ENCODE measurements around the gene EFNA1.
A peak's percentile ranks its signal among the peaks of the same experiment; 100 is the strongest.
"Not testable (repeated sequence)": the region's sequence is repeated elsewhere in the genome, so short reads cannot be mapped to it uniquely, and the experiment has no call there.

Gene EFNA1

DNA sequence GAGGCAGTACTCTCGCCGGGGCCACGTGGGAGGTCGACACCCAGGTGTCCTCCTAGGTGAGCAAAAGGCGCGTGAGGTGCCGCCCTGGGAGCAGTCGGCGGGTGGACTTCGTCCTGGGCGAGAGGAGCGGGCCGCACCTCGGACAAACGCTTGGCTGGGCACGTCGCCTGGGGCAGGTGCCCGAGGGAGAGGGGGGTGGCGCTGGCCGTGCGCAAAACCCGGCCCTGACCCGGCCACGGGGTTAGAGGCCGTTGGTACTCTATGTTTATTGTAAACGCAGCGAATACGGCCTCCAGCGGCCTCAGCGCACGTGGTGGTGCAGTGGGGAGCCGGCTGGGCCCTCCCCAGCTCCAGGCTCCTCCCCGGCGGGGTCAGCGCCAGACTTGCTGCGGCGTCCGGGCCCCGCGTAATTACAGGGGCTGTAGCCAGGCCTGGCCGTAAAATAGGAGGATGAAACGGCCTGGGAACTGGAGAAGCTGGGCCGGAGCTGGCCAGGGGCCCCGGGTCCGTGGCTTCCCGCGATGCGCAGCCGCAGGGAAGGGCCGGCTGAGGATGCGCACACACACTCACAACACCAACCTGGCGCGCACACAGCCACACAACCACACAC, 1.6 kb upstream of the EFNA1 start:
- DNase-seq: no peak

- no peak for DNase-seq
Observed at GRCh38 chr1:155126556-155127104, 1.0 kb upstream of the EFNA1 start.

DNA sequence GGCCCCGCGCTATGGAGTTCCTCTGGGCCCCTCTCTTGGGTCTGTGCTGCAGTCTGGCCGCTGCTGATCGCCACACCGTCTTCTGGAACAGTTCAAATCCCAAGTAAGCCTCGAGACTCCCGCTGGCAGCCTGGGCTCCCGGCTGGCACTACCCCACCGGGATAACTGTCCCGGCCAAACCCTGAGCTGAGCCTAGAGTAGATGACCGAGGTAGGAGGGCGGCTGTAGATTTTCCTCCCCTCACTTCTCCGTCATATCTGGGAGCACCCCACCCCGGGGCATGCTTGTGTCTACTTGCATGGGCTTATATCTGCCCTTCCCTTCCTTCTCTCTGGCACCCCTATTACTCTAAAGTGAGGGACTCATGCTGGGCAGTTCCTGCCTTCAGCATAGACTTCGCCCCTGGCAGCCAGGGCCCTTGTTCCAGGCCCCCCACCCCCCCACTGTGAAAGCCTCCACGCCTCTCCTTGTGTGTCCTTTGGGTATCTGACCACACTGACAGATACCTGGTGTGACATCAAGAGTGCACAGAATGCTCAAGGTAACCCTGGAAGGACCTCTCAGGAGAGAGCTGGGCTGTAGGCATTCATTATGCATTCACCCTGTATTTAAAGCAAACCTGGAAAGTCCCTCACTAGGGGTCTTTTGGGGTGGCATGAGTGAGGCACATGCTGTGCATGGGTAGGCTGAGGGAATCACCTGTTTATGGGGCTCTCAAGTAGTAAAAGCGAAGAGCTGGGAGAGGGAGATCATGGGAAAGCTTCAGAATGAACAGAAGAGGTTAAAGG, 485 bp downstream of the EFNA1 start:
- DNase-seq: no peak

DNA sequence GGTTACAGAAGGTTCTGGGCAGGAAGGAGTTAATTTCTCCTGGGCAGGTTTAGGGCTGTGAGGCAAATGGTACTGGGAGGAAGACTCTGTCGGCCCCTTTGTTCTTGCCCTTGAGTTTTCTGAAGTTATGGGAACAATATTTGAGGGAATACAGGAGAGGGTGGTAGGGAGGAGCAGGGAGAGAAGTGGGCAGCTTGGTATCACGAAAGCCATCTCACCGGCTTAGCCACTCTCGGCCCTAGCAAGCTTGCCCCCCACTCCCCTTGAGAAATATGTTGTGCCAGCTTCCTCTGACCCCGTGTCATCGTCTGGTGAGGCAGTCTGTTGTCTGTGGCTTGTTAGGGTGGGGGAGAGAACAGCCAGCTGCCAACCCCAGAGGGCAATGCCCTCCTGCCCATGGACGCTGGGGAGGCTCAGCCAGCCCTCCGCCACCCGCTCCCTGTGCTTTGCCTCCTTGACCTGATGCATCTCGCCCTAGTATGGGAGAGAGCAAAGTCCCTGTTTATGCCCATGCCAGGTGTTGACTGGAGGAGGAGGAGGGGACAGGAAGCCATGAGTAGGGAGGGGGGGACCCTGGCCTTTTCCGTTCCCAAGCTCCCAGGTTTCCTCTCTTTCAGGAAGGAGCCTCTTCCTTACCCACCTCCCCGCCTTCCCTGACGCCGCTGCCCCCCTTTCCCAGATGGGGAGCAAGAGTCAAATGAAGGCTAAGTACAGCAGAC, 1.2 kb downstream of the EFNA1 start:
- DNase-seq: no peak

DNA sequence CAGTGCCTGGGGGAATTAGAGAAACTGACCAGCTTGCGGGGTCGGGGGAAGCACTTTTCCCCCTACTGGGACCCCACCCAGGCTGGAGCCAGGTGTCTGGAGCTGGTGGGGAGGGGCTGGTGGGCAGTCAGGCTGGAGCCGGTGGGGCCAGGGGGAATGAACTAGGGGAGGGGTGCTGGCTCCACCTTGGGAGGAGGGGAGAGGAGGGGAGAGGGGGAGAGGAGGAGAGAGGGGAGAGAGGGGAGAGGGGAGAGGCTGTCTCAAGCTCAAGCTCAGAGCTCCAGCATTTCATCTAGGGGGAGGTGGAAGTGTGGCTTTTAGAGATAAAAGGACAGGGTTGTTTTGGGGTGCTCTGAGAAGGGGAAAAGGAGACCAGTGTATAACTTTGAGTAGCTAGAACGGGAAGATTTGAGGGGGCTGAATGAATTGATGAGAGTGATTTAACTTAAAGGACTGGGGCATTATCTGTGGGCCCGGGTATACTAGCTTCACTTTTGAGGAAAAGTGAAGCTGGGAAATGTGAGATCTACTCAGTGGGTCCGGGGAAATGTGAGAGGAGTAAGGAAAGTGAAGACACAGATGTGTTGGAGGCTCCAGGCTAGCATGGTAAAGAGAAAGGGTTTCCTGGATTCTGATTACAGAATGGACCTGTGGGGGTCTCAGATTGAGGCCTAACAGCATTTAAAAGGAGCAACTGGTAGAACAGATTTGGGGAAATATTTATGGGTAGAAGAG, 2.8 kb downstream of the EFNA1 start:
- no peak for DNase-seq

DNA sequence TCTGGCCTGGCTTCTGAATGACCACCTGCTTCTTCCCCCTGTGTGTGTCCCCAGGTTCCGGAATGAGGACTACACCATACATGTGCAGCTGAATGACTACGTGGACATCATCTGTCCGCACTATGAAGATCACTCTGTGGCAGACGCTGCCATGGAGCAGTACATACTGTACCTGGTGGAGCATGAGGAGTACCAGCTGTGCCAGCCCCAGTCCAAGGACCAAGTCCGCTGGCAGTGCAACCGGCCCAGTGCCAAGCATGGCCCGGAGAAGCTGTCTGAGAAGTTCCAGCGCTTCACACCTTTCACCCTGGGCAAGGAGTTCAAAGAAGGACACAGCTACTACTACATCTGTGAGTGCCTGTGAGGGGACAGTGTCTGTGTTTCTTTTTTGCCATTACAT, 3.6 kb downstream of the EFNA1 start:
- DNase-seq: no peak

DNA sequence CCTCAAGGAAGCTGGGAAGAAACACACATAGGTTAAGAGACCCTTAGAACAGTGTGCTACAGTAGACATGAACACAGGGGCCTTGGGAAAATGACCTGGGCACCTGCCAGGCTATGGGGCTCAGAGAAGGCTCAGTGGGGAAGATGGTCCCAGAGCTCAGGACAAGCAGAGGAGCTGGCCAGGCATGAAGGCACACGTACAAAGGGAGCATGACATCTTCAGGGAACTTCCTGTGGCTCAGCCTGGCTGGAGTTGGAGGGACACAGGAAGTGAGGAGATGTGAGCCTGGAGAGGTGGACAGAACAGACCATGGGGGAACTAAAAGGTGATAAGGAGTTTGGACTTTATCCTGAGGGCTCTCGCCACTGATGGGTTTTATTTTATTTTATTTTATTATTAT, 4.2 kb downstream of the EFNA1 start:
- no peak for DNase-seq

DNA sequence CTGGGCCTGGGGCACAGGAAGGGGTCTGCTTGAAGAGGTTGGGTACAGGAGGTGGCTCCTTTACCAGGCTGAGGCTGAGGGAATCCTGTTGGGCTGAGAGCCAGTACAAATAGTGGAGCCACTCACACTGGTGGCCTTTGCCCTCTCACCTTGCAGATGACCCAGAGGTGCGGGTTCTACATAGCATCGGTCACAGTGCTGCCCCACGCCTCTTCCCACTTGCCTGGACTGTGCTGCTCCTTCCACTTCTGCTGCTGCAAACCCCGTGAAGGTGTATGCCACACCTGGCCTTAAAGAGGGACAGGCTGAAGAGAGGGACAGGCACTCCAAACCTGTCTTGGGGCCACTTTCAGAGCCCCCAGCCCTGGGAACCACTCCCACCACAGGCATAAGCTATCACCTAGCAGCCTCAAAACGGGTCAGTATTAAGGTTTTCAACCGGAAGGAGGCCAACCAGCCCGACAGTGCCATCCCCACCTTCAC, 6.2 kb downstream of the EFNA1 start:
- no peak for DNase-seq

DNA sequence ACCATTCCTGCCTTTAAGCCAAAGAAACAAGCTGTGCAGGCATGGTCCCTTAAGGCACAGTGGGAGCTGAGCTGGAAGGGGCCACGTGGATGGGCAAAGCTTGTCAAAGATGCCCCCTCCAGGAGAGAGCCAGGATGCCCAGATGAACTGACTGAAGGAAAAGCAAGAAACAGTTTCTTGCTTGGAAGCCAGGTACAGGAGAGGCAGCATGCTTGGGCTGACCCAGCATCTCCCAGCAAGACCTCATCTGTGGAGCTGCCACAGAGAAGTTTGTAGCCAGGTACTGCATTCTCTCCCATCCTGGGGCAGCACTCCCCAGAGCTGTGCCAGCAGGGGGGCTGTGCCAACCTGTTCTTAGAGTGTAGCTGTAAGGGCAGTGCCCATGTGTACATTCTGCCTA, 6.6 kb downstream of the EFNA1 start:
- DNase-seq: no peak

DNA sequence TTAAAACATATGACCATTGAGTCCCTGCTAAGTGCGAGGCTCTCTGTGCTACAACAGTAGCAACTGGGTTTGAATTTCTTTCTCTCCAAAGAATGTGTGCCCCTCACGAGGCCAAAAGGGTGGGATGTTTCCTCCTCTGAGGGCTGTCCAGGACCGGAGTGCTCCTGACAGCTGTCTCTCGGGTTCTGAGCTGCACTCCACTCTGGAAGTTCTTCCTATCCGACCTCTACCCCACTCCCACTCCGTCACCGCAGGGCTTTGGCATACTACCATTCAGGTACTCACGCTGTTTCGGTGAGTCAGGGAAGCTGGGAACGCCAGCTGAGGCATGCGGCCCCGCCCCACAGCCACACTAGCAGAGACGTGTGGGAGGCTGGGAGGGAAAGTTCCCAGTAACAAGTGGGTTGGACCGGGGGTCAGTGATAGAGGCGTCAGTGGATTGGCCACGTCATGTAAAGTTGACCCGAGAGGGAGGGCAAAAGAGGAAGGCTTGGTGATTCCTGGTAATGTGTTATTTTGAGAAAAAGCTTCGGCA, 7.3 kb downstream of the EFNA1 start:
- DNase-seq: no peak

DNA sequence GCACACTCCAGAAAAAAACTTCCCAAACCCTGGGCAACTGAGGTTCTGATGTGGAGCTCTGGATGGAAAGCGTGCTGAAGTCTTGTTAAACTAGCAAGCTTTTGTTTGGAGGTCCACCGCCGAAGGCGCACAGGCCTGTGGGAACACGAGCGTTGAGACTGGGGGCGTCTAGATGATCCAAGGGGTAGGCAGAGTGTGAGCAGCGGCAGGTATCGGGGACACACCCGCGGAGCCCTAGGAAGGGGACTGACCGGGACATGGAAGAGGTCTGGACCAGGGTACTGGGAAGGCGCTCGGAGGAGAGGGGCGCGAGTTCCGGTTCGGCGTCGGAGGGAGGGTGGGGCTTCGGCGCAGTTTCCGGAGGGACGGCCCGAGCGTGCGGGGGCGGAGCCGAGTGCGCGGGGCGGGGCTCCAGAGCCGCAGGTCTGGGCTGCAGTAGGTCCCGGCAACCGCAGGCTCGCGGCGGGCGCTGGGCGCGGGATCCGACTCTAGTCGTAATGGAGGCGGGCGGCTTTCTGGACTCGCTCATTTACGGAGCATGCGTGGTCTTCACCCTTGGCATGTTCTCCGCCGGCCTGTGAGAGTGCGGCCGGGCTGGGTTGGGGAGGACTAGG, 7.8 kb downstream of the EFNA1 start, which contains the start of gene SLC50A1:
SLC50A1 (plus strand) TSS at position 438 of the 614 bp plus-strand sequence; CDS start at position 498, 60 bp downstream.
- DNase-seq: peak; percentile 93

DNA sequence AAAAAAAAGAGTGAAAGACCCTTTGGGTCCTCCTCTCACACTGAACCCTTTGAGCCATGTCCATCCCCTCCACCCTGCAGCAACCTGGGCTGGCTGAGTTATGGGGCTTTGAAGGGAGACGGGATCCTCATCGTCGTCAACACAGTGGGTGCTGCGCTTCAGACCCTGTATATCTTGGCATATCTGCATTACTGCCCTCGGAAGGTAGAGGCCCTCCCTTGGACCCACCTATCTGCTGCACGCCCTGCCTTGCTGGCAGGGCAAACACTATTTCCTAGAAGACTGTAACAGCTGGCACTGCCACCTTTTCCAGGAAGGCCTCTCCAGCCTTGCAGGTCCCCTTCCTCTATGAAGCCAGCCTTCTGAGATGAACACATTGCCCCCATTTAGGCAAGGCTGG, 9.1 kb downstream of the EFNA1 start:
- DNase-seq: no peak

DNA sequence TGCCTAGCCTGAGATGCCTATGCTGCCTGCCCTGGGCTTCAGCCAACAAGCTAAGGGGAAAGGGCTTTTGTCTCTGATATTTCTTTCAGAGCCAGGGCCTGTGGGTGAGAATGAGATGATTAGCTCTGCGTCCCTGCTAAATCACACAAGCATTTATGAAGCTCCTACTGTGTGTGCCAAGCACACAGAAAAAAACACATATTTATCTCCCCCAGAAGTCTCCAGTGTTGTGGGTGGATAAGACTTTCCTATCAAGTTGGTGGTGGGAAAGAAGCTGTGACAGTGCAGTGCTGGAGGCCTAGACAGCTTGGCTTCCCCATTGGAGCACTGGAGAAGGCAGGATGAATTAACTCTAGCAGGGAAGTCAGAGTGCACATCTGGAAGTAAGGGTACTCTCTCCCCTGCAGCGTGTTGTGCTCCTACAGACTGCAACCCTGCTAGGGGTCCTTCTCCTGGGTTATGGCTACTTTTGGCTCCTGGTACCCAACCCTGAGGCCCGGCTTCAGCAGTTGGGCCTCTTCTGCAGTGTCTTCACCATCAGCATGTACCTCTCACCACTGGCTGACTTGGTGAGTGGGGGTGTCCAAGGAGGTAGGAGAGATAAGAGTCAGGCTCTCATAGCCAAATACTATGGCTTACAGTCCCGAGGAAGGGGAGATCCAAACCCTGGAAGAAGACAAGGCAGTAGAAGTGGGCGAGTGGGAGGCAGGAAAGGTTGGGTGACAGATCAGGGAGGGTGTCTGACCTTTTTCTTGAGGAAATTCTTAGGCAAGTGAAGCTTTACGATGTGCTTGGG, 9.7 kb downstream of the EFNA1 start:
- DNase-seq: no peak

GRCh38 chr1:155139895-155140629, 12.4 kb downstream of the EFNA1 start, which contains the start of gene DPM3:
Gene DPM3 (minus strand): TSS chr1:155140531. CDS start chr1:155140240, 291 bp downstream.
- DNase-seq: peak; percentile 72

DNA sequence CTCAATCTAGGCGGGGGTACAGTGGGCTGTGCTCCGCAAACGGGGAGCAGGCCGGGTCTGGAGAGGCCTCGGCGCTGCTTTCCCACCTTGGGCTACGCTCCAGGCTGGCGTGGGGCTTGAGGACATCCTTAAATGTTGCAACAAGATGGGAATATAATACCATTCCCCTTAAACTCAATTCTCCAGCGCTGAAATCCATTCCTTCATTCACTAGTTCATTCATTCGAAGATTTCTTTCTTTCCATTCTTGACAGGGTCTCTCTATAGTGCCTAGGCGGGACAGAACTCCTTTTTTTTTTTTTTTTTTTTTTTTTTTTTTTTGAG, 12.9 kb downstream of the EFNA1 start:
- no peak for DNase-seq

DNA sequence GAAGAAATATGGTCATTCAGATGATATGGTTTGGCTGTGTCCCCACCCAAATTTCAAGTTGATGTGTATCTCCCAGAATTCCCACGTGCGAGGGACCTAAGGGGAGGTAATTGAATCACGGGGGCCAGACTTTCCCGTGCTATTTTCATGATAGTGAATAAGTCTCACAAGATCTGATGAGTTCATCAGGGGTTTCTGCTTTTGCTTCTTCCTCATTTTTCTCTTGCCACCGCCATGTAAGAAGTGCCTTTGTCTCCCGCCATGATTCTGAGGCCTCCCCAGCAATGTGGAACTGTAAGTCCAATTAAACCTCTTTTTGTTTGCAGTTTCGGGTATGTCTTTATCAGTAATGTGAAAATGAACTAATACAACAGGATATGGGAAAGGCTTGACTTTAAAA, 14.1 kb downstream of the EFNA1 start:
- no peak for DNase-seq

DNA sequence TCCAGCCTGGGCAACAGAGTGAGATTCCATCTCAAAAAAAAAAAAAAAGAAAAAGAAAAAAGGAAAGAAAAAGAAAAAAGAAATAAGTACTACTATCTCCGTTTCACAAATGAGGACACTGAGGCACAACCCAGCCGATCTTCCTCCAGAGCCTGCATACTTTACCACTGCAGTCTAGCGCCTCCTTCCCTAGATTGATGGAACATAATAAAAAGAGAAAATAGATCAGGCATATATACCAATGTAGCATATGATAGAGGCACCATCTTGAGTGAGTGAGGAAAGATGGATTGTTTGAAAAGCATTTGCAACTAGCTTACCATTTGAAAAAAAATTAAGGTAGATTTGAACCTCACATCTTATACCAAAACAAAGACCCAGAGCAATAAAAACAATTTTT, 17.8 kb downstream of the EFNA1 start:
- no peak for DNase-seq

- DNase-seq: not testable (repeated sequence)
Observed at GRCh38 chr1:155155996-155156643, 28.4 kb downstream of the EFNA1 start.

- no peak for DNase-seq
Observed at GRCh38 chr1:155158991-155159390, 31.3 kb downstream of the EFNA1 start.

DNA sequence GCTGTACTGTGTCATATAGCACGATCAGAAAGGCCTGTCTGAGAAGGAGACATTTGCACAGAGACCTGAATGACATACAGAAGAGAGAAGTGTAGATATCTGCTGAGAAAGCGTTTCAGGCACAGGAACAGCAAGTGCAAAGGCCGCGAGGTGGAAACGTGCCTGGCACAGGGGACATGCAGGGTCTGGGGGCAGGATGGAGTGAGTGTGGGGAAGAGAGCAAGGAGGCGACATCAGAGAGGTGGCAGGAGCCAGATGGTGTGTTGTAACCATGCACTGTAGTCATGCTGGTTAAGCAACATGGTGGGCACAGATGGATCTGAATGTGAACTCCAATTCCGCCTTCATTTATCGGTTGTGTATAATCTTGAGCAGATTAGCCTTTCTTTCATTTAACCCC, 32.5 kb downstream of the EFNA1 start:
- DNase-seq: no peak
